COLO829 (cell line): ENCODE results near the gene CDNF.

ENCODE experiments used
- DNase-seq: peaks from one replicate; pipeline ENCODE4 v3.0.0; 2012; ENCODE audit warnings: low spot score

CDNF gene

GRCh38 chr10:14787938-14788337, 49.9 kb downstream of the CDNF start:
- DNase-seq, result no peak

- DNase-seq, result no peak
Observed at GRCh38 chr10:14784459-14785055, 53.3 kb downstream of the CDNF start.

- no peak for DNase-seq
Observed at GRCh38 chr10:14782691-14783363, 55.0 kb downstream of the CDNF start.

- no peak for DNase-seq
Observed at GRCh38 chr10:14781763-14782162, 56.1 kb downstream of the CDNF start.

- no peak for DNase-seq
Observed at GRCh38 chr10:14779001-14779651, 58.7 kb downstream of the CDNF start.

GRCh38 chr10:14776546-14776945, 61.3 kb downstream of the CDNF start:
- DNase-seq, result no peak

GRCh38 chr10:14775656-14776055, 62.2 kb downstream of the CDNF start:
- no peak for DNase-seq

- DNase-seq, result no peak
Observed at GRCh38 chr10:14774797-14775196, 63.0 kb downstream of the CDNF start, which contains the start of gene FAM107B. Gene FAM107B (minus strand): TSS chr10:14774897. CDS start chr10:14774663, 234 bp downstream.

- DNase-seq, result no peak
Observed at GRCh38 chr10:14774214-14774580, 63.6 kb downstream of the CDNF start.

- no peak for DNase-seq
Observed at GRCh38 chr10:14773551-14774213, 64.2 kb downstream of the CDNF start.

- no peak for DNase-seq
Observed at GRCh38 chr10:14772399-14772798, 65.4 kb downstream of the CDNF start.

- no peak for DNase-seq
Observed at GRCh38 chr10:14770927-14771326, 66.9 kb downstream of the CDNF start.
